ENCODE measurements around the gene CD36.

The CD36 gene

DNA sequence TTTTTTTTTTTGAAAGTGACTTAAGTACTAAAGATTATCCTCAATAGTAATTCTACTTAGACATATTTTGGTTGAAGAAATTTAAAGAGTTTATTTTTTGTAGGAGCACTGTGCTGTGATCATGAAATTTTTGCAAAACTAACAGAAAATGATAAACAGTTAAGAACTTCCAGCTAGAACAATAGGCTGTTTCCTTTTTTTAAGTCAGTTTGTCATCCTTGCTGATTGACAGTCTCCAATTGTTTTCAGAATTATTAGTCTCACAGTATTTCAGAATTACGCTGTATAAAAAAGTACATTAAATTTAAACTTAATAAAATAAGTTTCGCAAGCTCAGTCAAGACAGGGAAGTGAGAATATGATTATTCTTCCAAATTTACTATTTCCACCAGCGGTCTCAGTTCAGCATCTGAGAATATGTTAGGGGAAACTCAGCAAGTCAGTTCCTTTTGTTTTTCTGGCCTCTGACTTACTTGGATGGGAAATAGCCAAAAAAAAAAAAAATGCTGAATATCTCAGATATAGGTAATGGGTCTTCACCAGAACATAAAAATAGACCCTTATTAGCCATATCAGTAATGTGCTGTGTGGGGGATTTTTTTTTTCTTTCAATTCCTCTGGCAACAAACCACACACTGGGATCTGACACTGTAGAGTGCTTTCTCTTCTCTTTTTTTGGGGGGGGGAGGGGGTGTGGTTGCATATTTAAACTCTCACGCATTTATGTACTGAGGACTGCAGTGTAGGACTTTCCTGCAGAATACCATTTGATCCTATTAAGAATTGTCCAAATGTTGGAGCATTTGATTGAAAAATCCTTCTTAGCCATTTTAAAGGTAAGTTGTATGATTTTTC lies at the start of gene CD36:
TSS of gene CD36 (plus strand) at position 732 of the 855 bp plus-strand sequence. CDS start 8,099 bp downstream, outside the sequence.
- no peak for DNase-seq

GRCh38 chr7:80589631-80590030 lies 48.8 kb upstream of the CD36 start:
- no peak for DNase-seq

- DNase-seq, result no peak
Measured at GRCh38 chr7:80591654-80592053, 46.8 kb upstream of the CD36 start.

DNA sequence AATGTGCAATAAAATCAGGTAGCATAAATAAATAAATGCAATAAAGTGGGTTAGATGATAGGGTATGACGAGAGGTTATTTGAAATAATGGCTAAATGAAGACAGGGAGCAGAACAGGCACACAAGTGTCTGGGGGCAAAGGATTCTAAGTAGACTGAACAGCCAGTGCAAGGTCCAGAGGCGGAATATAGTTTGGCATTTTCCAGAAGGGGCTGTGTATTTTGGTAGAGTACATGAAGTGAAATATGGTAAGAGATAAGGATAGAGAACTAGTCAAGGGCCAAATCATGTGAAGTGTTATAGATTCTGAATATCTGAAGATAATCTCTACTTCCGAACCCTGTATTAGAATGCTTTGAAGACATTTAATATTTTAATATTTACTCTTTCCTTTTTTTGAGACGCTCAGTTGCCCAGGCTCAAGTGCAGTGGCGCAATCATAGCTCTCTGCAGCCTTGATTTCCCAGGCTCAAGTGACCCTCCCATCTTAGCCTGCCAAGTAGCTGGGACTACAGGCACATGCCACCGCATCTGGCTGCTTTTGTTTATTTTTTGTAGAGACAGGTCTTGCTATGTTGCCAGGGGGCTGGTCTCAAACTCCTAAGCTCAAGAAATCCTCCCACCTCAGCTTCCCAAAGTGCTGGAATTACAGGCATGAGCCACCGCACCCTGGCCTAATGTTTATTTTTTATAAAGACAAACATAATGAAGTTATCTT lies 44.4 kb upstream of the CD36 start:
- no peak for DNase-seq

- DNase-seq, result no peak
Measured at GRCh38 chr7:80596933-80597517, 41.4 kb upstream of the CD36 start.

DNA sequence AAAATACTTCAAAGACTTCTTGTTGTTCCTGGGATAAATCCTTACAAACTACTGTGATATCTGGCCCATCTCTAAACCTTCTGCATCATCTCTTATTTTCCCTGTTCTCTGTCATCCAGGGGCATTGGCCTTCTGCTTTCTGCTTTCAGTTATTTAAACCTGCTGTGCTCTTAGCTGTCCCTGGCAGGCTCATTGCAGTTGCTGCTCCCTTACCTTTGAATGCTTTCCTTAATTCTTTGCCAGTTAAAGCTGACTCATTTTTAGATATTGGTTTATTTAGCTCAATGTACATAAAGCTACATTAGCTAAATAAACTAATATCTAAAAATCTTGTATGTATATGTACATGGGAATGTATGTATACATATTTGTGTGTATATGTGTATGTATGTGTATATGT lies 40.6 kb upstream of the CD36 start:
- DNase-seq, result no peak

- DNase-seq, result no peak
Measured at GRCh38 chr7:80600046-80600445, 38.4 kb upstream of the CD36 start.

DNA sequence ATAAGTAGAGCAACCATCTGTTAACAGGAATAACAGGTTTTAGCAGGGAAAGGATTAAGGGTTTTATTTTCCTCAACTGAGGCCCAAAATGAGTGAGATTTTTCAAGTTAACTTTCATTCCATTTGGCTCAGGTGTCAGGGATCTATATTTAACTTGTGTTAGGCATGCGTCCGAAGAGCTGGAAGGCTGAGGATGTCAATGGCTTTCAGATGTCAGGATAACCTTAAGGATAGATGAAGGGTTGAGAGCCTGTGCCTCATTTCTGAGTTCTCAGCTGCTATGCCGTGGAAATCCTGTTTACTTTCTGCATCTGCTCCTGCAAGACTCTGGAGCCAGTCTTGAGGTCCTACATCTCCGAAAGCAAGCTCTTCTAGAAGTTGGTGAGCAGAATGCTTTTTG lies 36.4 kb upstream of the CD36 start:
- no peak for DNase-seq

DNA sequence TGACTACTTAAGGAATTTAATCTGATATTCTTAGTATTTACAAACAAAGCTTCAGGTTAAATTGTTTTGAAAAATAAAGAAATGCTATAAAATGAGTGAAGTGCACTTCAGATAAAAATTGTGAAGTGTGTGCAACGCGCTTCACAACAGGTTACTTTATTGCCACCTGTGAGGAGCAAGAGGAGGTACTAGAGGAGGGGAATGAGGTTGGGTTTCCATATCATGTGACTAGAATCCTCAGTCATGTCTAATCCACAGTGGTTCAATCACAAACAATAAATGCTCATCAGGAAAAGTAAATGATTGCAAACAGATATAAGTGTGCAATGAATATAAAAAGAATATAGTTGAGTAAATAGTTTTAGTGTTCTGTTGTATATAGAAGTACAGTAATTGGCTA lies 34.5 kb upstream of the CD36 start:
- DNase-seq, result no peak

- no peak for DNase-seq
Measured at GRCh38 chr7:80604436-80604835, 34.0 kb upstream of the CD36 start.

DNA sequence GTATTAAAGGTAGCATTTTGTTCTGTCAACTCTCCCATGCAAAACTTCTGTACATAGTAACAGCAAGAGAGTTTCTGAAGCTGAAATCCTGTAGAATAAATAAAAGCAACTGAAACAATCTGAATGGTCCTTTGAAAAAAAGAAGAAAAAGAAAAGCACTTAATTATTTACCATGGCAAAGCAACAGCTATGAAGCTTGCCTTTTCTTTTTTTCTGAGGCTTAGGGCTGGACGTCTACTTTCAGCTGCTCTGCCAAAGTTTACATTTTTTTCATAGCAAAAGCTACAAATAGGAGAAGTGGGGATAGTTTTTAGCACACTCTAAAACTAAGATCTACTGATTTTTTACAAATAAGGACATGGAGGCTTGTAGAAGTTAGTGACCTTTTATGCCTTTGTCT lies 31.3 kb upstream of the CD36 start:
- no peak for DNase-seq

GRCh38 chr7:80608336-80608735 lies 30.1 kb upstream of the CD36 start:
- no peak for DNase-seq

DNA sequence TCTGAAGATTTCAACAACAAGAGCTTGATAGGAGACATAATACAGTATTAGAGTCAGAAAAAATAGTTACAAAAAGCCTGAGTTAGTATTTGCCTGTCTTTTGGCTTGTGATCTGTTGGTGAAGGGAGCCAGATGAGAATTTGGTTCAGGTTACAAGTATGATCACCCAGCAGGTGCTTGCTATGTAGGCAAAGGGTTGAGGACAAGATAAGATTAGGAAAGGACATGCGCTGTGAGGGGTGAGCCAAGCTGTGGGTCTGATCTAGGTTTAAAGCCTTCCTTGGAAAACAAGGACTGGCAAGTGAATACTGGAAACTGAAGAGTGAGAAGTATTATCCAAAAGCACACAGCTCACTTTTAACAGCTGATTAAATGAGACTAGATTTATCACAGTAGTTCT lies 28.7 kb upstream of the CD36 start:
- DNase-seq, result no peak

DNA sequence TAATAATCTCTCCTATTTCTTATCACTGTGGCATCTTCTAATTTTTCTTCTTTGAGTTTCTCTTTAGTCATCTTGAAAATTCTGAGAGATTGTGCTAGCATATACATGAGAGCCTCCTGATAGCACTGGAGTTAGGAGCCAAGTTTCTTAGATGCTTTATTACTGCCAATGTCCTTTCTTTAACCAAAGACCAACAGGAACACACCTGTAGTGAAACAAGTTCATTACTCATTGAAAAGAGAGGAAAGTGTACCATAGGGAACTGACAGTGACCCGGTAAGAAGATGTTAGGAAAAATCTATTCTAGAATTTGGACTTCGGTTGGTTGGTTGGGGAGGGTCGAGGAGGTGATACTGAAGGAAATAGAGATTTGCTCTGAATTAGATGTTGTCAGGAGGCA lies 27.1 kb upstream of the CD36 start:
- no peak for DNase-seq

GRCh38 chr7:80611779-80612178 lies 26.7 kb upstream of the CD36 start:
- no peak for DNase-seq

DNA sequence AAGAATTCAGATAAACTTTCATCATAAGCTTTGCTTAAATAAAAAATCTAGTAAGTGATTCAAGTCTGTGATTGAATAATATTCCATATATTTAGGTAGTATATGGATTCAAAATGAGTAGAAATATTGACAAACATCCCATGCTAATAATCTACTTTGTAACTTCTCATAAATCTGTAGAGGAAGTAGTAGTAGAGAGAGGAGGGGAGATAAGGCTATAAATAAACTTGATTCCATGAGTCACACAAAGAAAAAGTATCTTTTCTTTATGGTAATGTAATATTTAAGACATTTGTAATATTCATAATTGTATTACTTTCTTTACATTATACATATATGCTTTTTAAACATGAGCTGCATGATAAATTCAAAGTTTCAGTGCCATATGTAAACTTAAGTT lies 25.6 kb upstream of the CD36 start:
- no peak for DNase-seq

DNA sequence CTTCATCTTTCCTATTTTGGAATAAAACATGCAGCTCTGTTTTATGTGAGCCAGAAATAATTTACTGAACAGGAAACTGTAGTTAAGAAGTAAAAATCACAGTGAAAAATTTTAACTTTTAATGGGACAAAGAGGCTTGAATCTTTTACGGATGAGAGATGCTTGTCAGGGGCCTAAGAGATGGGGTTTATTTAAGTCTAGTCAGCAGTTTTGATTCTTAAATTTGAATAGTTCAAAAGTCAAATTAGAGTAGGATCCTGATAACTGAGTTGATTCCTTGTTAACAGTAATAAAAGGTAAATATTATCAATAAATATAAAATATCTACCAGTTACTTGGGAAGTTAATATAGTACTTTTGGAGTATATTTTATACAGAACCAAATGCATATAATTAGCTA lies 24.9 kb upstream of the CD36 start:
- DNase-seq, result no peak

GRCh38 chr7:80614851-80615271 lies 23.6 kb upstream of the CD36 start:
- DNase-seq, result no peak

- DNase-seq, result no peak
Measured at GRCh38 chr7:80618096-80618495, 20.3 kb upstream of the CD36 start.

- DNase-seq, result no peak
Measured at GRCh38 chr7:80619741-80620140, 18.7 kb upstream of the CD36 start.

GRCh38 chr7:80622541-80622940 lies 15.9 kb upstream of the CD36 start:
- no peak for DNase-seq

- no peak for DNase-seq
Measured at GRCh38 chr7:80623503-80624252, 14.8 kb upstream of the CD36 start.

- DNase-seq, result no peak
Measured at GRCh38 chr7:80624763-80625162, 13.7 kb upstream of the CD36 start.
